SK-N-SH (cell line): ENCODE data around the gene ITGAE. TPM values are rescaled to one million over a fixed set of nuclear protein-coding genes. Genes with fewer than 3 reads are reported as not detected.

Experiments
- CTCF ChIA-PET: fragments of 300-600, 350-600 bp; formaldehyde crosslinking; extraction: SDS; loops from one replicate; lab custom pipeline; 2021; lab: Yijun Ruan, JAX
- POLR2A ChIA-PET: fragments of 350-600 bp; sonication (Branson Sonifier 250); formaldehyde crosslinking; extraction: SDS; loops from one replicate; lab custom pipeline; 2020; ENCODE audit warnings: antibody characterized with exemption, inconsistent platforms; lab: Yijun Ruan, JAX
- DNase-seq: peaks from one replicate; pipeline ENCODE4 v3.0.0; 2012
- H2AFZ ChIP-seq: fragments of 200-600 bp; sonication (generic); 2 replicates; pipeline ENCODE4 v1.8.1; 2016; ENCODE audit warnings: antibody characterized with exemption, mild to moderate bottlenecking, low read depth
- H3F3A ChIP-seq: fragments of 200-600 bp; sonication (generic); replicated peaks from 2 replicates; pipeline ENCODE3; 2016; ENCODE audit warnings: antibody characterized with exemption, mild to moderate bottlenecking; ENCODE audit not compliant: insufficient read depth
- H3K27ac ChIP-seq, 2 experiments: fragments of 200-500 bp in 1 of 2; fragments of 200-600 bp in 1 of 2; sonication (Bioruptor generic) in 1 of 2; sonication (generic), shearing (Covaris generic) in 1 of 2; 2 replicates each; pipeline versions ENCODE4 v1.5.1 to v1.6.1; 2014 to 2016; ENCODE audit warnings: low read depth in 2 of 2, inconsistent platforms in 1 of 2, low read length in 1 of 2, mild to moderate bottlenecking in 1 of 2, mixed read lengths in 1 of 2
- H3K27me3 ChIP-seq: fragments of 200-600 bp; sonication (generic), shearing (Covaris generic); 2 replicates; pipeline ENCODE4 v1.6.1; 2016; ENCODE audit warnings: mixed run types; ENCODE audit not compliant: insufficient read depth
- H3K36me3 ChIP-seq, 2 experiments: fragments of 200-500 bp in 1 of 2; fragments of 200-600 bp in 1 of 2; sonication (Bioruptor generic) in 1 of 2; sonication (generic) in 1 of 2; replicated peaks in 1 of 2; 2 replicates each; pipeline versions ENCODE3 to v1.5.1; 2014 to 2016; ENCODE audit warnings: low read length in 1 of 2, mild to moderate bottlenecking in 1 of 2; ENCODE audit not compliant: insufficient read depth in 2 of 2, control insufficient read depth in 1 of 2
- H3K4me1 ChIP-seq, 2 experiments: fragments of 200-500 bp in 1 of 2; fragments of 200-600 bp in 1 of 2; sonication (Bioruptor generic) in 1 of 2; sonication (generic), shearing (Covaris generic) in 1 of 2; 2 replicates each; pipeline versions ENCODE4 v1.5.1 to v1.6.1; 2014 to 2016; ENCODE audit warnings: low read depth in 1 of 2, low read length in 1 of 2, mixed run types in 1 of 2; ENCODE audit not compliant: insufficient read depth in 2 of 2, control insufficient read depth in 1 of 2
- H3K4me2 ChIP-seq: fragments of 200-600 bp; sonication (generic), shearing (Covaris generic); 2 replicates; pipeline ENCODE4 v1.6.1; 2017; ENCODE audit warnings: mixed run types
- H3K4me3 ChIP-seq, 2 experiments: fragments of 200-500 bp in 1 of 2; fragments of 200-600 bp in 1 of 2; sonication (Bioruptor generic) in 1 of 2; sonication (generic), shearing (Covaris generic) in 1 of 2; 2 replicates each; pipeline versions ENCODE4 v1.5.1 to v1.8.1; 2014 to 2016; ENCODE audit warnings: low read depth in 2 of 2, inconsistent platforms in 1 of 2, low read length in 1 of 2, mild to moderate bottlenecking in 1 of 2, mixed read lengths in 1 of 2, moderate library complexity in 1 of 2
- H3K79me2 ChIP-seq: fragments of 200-600 bp; sonication (generic); 2 replicates; pipeline ENCODE4 v1.8.1; 2017; ENCODE audit warnings: mild to moderate bottlenecking; ENCODE audit not compliant: insufficient read depth
- H3K9ac ChIP-seq: fragments of 200-600 bp; sonication (generic); 2 replicates; pipeline ENCODE4 v1.6.1; 2017; ENCODE audit warnings: mixed run types
- H3K9me2 ChIP-seq: fragments of 200-600 bp; sonication (generic); 2 replicates; pipeline ENCODE4 v1.6.1; 2017; ENCODE audit warnings: mixed run types
- H3K9me3 ChIP-seq: fragments of 200-600 bp; sonication (generic); 2 replicates; pipeline ENCODE4 v1.6.1; 2017; ENCODE audit warnings: mixed run types, mild to moderate bottlenecking, moderate library complexity
- H4K20me1 ChIP-seq: fragments of 200-600 bp; sonication (generic); 2 replicates; pipeline ENCODE4 v1.6.1; 2017; ENCODE audit warnings: mild to moderate bottlenecking, mixed run types; ENCODE audit not compliant: insufficient read depth
- CHD2 ChIP-seq: fragments of 150-350 bp; IDR thresholded peaks from 2 replicates; pipeline ENCODE4 v1.6.1; 2018; ENCODE audit warnings: low read length; ENCODE audit not compliant: partially characterized antibody
- EZH2phosphoT487 ChIP-seq: fragments of 200-600 bp; sonication (generic); IDR thresholded peaks from 2 replicates; pipeline ENCODE4 v1.6.1; 2017; ENCODE audit warnings: low read depth, mixed run types, mild to moderate bottlenecking, antibody characterized with exemption, moderate library complexity, borderline replicate concordance
- FOSL2 ChIP-seq: IDR thresholded peaks from 2 replicates; pipeline ENCODE4 v1.4.0; 2012; ENCODE audit warnings: low read depth, mild to moderate bottlenecking, moderate library complexity, borderline replicate concordance
- FOXJ3 ChIP-seq: sonication (generic); formaldehyde crosslinking; IDR thresholded peaks from 2 replicates; pipeline ENCODE4 v1.5.1; 2020; ENCODE audit warnings: mild to moderate bottlenecking, missing genetic modification reagents
- FOXM1 ChIP-seq: IDR thresholded peaks from 2 replicates; pipeline ENCODE4 v1.4.0; 2012; ENCODE audit warnings: low read depth, mild to moderate bottlenecking
- MEF2A ChIP-seq: IDR thresholded peaks from 2 replicates; pipeline ENCODE4 v1.4.0; 2012; ENCODE audit warnings: low read depth, borderline replicate concordance
- MXI1 ChIP-seq: IDR thresholded peaks from 2 replicates; pipeline ENCODE4 v1.6.1; 2012; ENCODE audit warnings: mild to moderate bottlenecking, low read depth, low read length, improper control_type of control experiment
- RAD21 ChIP-seq: IDR thresholded peaks from 2 replicates; pipeline ENCODE4 v1.6.1; 2012; ENCODE audit warnings: mild to moderate bottlenecking, low read length
- TCF12 ChIP-seq: IDR thresholded peaks from 2 replicates; pipeline ENCODE4 v1.4.0; 2012
- YY1 ChIP-seq: IDR thresholded peaks from 2 replicates; pipeline ENCODE4 v1.4.0; 2012; ENCODE audit warnings: low read depth, mild to moderate bottlenecking
- WGBS: methylation state at CpG from one replicate; pipeline ENCODE4 v1.1.6; 2017; ENCODE audit warnings: low lambda C conversion rate; 5-methylcytosine and 5-hydroxymethylcytosine counted together
- polyA plus RNA-seq, 3 experiments: library from polyadenylated mRNA; depleted of rRNA; stranded (reverse); fragments of >200 nt; gene quantifications; 2 replicates each; pipeline ENCODE4 v1.2.3, GENCODE V29; 2012
- TF ChIP-seq, protein P1 (sequence below): IDR thresholded peaks from 2 replicates; pipeline ENCODE4 v1.4.0; 2012; ENCODE audit warnings: low read depth, borderline replicate concordance
- TF ChIP-seq, protein P2 (sequence below): IDR thresholded peaks from 2 replicates; pipeline ENCODE4 v1.4.0; 2012; ENCODE audit warnings: low read depth
- TF ChIP-seq, protein P3 (sequence below): IDR thresholded peaks from 2 replicates; pipeline ENCODE4 v1.6.1; 2012; ENCODE audit warnings: mild to moderate bottlenecking, low read depth, low read length, moderate library complexity
- TF ChIP-seq, protein P4 (sequence below): fragments of 200-600 bp; sonication (generic); IDR thresholded peaks from 2 replicates; pipeline ENCODE4 v1.6.1; 2017; ENCODE audit warnings: antibody characterized with exemption, mild to moderate bottlenecking, moderate library complexity
- TF ChIP-seq, protein P5 (sequence below): fragments of 150-350 bp; IDR thresholded peaks from 2 replicates; pipeline ENCODE4 v1.6.1; 2016; ENCODE audit warnings: mild to moderate bottlenecking, low read depth, low read length
- TF ChIP-seq, protein P6 (sequence below): IDR thresholded peaks from 2 replicates; pipeline ENCODE4 v1.4.0; 2012; ENCODE audit warnings: low read depth, borderline replicate concordance

The ITGAE gene
- polyA plus RNA-seq, 1 of the 3 experiments (the other 2 are of a cell fraction), result 56.7 TPM

DNA sequence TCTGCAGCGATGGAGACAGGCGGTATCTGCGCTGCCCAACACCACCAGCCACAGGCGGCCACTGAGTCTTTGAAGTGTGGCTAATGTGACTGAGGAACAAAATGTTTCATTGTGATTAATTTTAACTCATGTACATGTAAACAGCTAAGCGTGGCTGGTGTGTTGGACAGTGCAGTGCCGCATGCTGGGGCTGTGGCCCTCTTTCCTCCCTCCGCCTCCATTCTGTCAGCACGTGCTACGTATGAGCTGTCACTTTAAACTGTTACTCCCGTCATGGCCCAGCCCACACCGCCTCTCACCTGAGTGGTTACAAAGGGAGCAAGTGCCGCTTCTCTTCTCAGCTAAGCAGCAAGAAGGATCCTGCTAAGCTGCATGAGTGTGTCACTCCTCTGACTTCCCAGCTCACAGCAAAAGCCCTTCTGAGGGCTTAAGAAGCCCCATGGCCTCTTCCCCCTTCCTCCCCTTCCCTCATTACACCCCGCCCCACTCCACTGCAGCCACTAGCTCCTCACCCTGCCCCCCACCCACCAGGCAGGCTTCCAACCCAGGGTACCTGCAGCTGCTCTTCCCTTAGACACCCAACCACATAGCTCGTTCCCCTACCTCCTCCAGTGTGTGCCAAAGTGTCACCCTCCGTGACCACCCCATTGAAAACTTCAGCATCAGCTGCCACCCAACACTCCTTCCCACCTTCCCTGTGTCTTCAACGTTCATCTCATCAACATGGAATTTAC, 62.3 kb downstream of the ITGAE start:
- H2AFZ ChIP-seq, result no peak overlapping the region
- no peak for DNase-seq

More for the DNA sequence above, 62.3 kb downstream of the ITGAE start:
- H3K27ac ChIP-seq, result no peak overlapping the region
- H3K36me3 ChIP-seq, result no peaks in the 10 kb centered on the region
- ChIA-PET CTCF (interaction anchor here (0.9 to 7.2 kb wide), 18 partner anchors 8 to 175 kb away, joined by 3 to 97 read pairs (median 11); partner anchors contain the start of genes HASPIN, ITGAE and NCBP3), POLR2A (no interaction called here)
- no peak overlapping the region for H3K4me2 ChIP-seq
- peaks cover 0 to 3% of the 10 kb centered on the region in 2 experiments; a peak in 1 of 4 replicates for H3K4me1 ChIP-seq
- no peaks in the 10 kb centered on the region for H3K27me3 ChIP-seq
- TF ChIP-seq, protein P1, sequence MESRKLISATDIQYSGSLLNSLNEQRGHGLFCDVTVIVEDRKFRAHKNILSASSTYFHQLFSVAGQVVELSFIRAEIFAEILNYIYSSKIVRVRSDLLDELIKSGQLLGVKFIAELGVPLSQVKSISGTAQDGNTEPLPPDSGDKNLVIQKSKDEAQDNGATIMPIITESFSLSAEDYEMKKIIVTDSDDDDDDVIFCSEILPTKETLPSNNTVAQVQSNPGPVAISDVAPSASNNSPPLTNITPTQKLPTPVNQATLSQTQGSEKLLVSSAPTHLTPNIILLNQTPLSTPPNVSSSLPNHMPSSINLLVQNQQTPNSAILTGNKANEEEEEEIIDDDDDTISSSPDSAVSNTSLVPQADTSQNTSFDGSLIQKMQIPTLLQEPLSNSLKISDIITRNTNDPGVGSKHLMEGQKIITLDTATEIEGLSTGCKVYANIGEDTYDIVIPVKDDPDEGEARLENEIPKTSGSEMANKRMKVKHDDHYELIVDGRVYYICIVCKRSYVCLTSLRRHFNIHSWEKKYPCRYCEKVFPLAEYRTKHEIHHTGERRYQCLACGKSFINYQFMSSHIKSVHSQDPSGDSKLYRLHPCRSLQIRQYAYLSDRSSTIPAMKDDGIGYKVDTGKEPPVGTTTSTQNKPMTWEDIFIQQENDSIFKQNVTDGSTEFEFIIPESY, result no peak
- no peak for TF ChIP-seq EZH2phosphoT487
- TF ChIP-seq CHD2, result no peak
- TF ChIP-seq TCF12, result no peak
- TF ChIP-seq, protein P2, sequence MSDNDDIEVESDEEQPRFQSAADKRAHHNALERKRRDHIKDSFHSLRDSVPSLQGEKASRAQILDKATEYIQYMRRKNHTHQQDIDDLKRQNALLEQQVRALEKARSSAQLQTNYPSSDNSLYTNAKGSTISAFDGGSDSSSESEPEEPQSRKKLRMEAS, result no peak
- TF ChIP-seq, protein P3, sequence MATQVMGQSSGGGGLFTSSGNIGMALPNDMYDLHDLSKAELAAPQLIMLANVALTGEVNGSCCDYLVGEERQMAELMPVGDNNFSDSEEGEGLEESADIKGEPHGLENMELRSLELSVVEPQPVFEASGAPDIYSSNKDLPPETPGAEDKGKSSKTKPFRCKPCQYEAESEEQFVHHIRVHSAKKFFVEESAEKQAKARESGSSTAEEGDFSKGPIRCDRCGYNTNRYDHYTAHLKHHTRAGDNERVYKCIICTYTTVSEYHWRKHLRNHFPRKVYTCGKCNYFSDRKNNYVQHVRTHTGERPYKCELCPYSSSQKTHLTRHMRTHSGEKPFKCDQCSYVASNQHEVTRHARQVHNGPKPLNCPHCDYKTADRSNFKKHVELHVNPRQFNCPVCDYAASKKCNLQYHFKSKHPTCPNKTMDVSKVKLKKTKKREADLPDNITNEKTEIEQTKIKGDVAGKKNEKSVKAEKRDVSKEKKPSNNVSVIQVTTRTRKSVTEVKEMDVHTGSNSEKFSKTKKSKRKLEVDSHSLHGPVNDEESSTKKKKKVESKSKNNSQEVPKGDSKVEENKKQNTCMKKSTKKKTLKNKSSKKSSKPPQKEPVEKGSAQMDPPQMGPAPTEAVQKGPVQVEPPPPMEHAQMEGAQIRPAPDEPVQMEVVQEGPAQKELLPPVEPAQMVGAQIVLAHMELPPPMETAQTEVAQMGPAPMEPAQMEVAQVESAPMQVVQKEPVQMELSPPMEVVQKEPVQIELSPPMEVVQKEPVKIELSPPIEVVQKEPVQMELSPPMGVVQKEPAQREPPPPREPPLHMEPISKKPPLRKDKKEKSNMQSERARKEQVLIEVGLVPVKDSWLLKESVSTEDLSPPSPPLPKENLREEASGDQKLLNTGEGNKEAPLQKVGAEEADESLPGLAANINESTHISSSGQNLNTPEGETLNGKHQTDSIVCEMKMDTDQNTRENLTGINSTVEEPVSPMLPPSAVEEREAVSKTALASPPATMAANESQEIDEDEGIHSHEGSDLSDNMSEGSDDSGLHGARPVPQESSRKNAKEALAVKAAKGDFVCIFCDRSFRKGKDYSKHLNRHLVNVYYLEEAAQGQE, result no peak
- TF ChIP-seq, protein P4, sequence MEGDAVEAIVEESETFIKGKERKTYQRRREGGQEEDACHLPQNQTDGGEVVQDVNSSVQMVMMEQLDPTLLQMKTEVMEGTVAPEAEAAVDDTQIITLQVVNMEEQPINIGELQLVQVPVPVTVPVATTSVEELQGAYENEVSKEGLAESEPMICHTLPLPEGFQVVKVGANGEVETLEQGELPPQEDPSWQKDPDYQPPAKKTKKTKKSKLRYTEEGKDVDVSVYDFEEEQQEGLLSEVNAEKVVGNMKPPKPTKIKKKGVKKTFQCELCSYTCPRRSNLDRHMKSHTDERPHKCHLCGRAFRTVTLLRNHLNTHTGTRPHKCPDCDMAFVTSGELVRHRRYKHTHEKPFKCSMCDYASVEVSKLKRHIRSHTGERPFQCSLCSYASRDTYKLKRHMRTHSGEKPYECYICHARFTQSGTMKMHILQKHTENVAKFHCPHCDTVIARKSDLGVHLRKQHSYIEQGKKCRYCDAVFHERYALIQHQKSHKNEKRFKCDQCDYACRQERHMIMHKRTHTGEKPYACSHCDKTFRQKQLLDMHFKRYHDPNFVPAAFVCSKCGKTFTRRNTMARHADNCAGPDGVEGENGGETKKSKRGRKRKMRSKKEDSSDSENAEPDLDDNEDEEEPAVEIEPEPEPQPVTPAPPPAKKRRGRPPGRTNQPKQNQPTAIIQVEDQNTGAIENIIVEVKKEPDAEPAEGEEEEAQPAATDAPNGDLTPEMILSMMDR, result no peak
- no peak for TF ChIP-seq MEF2A
- TF ChIP-seq, protein P5, sequence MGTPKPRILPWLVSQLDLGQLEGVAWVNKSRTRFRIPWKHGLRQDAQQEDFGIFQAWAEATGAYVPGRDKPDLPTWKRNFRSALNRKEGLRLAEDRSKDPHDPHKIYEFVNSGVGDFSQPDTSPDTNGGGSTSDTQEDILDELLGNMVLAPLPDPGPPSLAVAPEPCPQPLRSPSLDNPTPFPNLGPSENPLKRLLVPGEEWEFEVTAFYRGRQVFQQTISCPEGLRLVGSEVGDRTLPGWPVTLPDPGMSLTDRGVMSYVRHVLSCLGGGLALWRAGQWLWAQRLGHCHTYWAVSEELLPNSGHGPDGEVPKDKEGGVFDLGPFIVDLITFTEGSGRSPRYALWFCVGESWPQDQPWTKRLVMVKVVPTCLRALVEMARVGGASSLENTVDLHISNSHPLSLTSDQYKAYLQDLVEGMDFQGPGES, result no peak
- TF ChIP-seq, protein P6, sequence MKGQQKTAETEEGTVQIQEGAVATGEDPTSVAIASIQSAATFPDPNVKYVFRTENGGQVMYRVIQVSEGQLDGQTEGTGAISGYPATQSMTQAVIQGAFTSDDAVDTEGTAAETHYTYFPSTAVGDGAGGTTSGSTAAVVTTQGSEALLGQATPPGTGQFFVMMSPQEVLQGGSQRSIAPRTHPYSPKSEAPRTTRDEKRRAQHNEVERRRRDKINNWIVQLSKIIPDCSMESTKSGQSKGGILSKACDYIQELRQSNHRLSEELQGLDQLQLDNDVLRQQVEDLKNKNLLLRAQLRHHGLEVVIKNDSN, result no peak
- TF ChIP-seq RAD21, result no peak
- no peak for TF ChIP-seq YY1
- no peak for TF ChIP-seq FOXJ3 (CRISPR knock-in tag)
- TF ChIP-seq FOSL2, result no peak
- no peak for TF ChIP-seq MXI1
- TF ChIP-seq FOXM1, result no peak
- H3K9ac ChIP-seq, result no peak overlapping the region
- H3K9me3 ChIP-seq, result no peaks in the 10 kb centered on the region
- H3K4me3 ChIP-seq, result no peak overlapping the region
- H4K20me1 ChIP-seq, result no peaks in the 10 kb centered on the region
- no peaks in the 10 kb centered on the region for H3F3A ChIP-seq
- H3K9me2 ChIP-seq, result no peaks in the 10 kb centered on the region
- no peaks in the 10 kb centered on the region for H3K79me2 ChIP-seq
- WGBS, result 86% methylated on average over 16 of the region's 16 CpGs
